NCI-H1436 (cell line): ENCODE measurements around the gene CLIC5.
"Not testable (repeated sequence)": the region's sequence is repeated elsewhere in the genome, so short reads cannot be mapped to it uniquely, and the experiment has no call there.

Experiments used
- DNase-seq: peaks from one replicate; lab custom pipeline; 2025; lab: John Stamatoyannopoulos, UW

The CLIC5 gene

GRCh38 chr6:45926423-45926822 is 89.2 kb downstream of the CLIC5 start:
- DNase-seq, result not testable (repeated sequence)

DNA sequence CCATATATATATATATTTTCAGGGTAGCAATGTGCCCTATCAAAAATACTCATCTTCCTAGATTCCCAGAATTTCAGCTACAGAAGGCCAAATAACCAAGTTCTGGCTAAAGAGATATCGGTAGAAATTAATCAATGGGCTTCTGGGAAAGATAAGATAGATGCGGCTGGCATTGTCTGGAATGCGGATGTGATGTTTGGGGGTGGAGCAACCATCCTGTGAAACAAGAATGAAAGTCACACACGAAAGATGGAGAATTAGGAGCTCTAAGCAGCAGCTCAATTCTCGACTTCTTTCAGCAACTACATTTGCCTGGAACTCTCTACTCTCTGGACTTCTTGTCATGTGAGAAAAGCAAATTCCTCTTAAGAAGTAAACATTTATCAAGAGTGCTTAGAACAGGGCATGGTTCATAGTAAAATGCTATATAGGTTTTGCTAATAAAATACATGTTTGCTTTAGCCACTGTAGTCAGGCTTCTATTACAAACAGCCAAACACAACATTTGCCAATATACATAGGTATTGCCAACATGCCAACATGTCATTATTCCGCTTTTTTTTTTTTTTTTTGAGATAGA is 90.8 kb downstream of the CLIC5 start:
- no peak for DNase-seq

GRCh38 chr6:45923831-45924391 is 91.7 kb downstream of the CLIC5 start:
- DNase-seq, result no peak

DNA sequence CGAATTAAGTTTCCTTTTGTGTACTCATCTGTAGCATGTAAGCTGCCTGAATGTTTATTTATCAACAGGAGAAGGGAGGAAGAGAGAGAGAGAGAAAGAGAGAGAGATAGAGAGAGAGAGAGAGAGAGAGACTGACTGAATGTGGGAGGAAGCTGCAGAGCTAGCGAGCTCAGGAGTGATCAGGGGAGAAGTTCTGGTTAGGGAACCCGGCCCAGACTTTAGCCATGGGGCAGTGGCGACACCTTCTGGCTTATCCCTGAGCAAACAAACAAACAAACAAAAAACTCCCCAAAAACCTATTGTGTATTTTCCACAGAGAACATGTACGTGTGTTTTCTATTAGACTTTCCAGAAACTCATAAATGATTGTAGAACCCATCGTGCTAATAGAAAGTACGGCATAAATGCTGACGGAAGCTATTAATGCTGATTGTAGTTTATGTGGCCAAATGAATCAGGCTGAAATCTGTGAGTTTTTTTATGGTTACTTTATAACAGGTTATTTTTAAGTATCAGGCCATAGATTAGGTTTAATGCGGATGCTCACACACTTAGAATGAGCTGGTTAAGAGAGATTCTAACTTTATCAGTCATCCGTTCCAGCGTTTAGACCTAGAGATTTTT is 92.8 kb downstream of the CLIC5 start:
- DNase-seq, result peak; percentile 65

DNA sequence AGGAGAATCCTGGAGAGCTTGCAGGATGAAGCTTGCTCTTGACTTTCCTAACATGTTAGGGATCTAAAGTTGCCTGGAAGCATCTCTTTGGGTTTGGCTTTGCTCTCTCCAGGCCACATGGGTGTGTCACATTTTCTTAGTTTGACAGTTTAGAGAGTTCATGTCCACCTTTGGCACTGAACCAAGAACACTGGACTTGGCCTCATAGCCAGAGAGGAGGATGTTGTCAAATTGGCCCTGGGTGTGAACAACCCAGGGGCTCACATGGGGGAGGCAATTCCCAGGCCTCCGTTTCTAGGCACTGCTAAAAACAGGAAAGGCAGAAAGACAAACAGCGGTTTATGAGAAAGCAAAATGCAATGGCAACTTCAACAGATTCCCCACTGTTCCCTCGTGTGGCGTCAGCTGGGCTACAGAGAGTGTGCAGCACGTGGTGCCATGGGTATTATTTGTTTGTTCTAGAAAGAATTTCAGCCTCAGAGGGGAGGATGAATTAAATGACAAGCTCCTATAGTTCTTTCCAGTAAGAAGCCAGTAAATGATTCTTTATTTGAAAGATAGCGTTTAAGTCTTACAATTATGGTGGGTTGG is 93.9 kb downstream of the CLIC5 start:
- no peak for DNase-seq

- DNase-seq, result no peak
Observed at GRCh38 chr6:45920819-45921511, 94.7 kb downstream of the CLIC5 start.

- no peak for DNase-seq
Observed at GRCh38 chr6:45917439-45917838, 98.2 kb downstream of the CLIC5 start.

GRCh38 chr6:45916692-45917091 is 99.0 kb downstream of the CLIC5 start:
- no peak for DNase-seq

- DNase-seq, result no peak
Observed at GRCh38 chr6:45915780-45916468, 99.7 kb downstream of the CLIC5 start.

DNA sequence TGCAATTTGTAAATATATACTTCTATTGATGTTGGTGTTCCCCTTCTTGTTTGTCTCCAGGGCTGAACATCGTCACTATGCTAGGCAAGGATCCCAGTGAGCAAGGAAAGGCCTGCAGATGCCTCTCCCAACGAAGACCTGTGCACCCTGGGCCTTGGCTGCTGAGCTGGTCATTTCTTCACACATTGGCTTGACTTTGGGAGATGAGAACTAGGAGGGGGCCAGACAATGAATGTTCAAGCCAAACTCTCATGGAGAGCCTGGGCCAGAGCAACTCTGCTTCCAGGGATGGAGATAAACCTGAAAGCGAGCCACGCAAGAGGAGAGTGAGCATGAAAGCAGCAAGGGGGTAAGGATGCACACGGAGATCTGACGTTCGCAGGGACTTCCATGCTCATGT is 104.0 kb downstream of the CLIC5 start:
- DNase-seq, result no peak

DNA sequence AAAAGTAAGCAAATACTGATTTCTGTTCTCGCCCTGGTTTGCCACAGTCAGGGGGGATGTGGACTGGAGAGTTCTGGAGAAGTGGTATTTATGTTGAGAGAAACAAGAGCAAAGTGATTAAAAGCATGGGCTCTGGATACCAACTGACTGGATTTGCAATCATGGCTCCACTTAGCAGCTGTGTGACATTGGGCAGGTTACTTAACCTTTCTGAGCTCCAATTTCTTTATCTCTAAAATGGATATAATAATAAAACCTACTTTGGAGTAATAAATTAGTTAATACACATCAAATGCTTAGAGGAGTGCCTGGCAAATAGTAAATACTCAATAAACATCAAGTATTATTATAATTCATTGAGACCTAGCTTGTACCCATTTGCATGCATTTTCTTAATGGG is 111.7 kb downstream of the CLIC5 start:
- DNase-seq, result no peak

- no peak for DNase-seq
Observed at GRCh38 chr6:45902984-45903383, 112.7 kb downstream of the CLIC5 start.

- no peak for DNase-seq
Observed at GRCh38 chr6:45901767-45902650, 113.7 kb downstream of the CLIC5 start.

DNA sequence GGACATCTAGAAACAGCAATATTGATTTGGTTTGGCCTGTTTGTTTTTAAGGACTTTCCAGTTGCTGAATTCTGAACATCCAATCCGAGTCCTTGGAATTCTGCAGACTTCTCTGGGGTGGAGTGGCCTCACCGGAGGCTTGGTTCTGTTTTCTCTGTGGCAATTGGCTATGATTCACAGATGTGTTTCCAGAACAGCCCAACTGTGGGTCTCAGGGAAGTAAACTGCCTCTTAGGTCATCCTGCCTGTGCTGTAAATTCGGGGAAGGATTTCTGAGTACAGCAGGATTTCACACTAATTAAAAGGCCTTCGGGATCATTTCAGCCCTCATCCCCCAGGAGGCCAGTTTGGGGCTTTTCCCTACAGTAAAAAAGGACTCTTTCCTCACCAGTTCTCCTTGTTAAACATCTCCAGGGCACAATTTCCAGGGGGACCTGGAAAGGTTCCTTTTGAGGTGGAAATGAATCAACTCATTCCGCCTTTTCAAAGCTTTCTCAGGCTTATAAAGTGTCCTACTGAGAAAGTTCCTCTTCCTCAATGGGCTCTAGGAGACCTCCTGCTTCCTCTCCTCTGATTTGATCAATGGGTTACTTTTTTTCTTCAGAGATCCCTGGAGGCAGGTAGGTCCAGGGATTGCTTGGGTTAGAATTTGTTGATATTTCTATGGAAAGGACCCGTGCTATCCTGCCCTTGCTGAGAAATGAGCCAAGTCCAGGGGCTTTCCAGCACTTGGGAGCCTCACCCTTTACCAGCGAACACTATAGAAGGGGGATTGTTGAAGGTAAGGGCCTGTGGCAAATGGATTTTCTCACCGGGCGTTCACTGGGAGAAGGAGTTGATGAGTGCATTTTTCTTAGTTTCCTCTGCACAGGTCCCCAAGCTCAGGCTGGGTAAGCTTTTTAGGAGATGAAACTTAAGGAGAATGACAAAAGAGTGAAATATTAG is 114.6 kb downstream of the CLIC5 start:
- no peak for DNase-seq

- DNase-seq, result no peak
Observed at GRCh38 chr6:45899683-45899946, 116.0 kb downstream of the CLIC5 start.

- no peak for DNase-seq
Observed at GRCh38 chr6:45898941-45899682, 116.5 kb downstream of the CLIC5 start.

DNA sequence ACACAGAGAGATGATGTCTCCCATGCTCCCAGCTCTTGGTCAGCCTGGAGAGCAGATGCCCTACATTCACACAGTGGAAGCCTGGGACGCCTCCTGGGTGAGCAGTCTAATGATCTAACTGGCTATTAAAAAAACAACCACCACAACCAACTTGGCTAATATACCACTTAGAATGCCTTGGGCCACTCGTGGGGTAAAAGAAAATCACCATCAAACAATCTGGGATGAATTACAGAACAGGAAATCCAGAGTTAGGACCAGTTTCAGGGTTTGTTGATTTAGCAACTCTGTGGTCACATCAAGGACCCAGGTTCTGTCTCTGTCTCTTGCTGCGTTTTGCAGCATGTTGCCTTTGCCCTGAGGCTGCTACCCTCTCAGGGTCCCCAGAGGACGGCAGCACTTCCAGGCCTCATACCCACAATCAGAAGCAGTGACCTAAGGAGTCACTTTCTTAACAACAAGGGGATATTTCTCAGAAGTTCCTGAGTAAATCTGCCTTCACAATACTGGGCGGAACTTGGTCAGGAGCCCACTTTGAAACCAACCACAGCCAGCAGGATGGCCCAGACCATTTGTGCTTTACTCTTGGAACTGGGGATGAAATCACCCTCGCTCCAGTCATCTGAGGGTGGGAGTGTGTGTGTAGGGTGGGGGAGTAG is 118.7 kb downstream of the CLIC5 start:
- no peak for DNase-seq

DNA sequence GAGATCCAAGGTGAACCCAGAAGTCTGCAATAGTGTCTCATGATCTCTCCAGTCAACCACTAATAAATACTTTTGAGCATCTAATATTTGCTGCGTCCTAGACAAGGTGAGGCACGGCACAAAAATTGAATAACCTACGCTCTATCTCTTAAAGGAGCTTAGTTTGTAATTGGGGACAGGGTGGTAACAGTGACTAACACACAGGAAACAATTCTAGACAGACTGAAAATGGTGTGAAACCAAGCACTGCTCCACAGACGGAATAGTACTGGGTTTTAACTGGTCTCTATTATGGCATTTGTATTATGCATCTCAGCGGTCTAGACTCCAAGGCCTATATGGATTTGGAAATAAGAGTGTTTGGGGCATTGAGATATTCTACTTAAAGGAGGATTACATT is 120.1 kb downstream of the CLIC5 start:
- DNase-seq, result no peak

DNA sequence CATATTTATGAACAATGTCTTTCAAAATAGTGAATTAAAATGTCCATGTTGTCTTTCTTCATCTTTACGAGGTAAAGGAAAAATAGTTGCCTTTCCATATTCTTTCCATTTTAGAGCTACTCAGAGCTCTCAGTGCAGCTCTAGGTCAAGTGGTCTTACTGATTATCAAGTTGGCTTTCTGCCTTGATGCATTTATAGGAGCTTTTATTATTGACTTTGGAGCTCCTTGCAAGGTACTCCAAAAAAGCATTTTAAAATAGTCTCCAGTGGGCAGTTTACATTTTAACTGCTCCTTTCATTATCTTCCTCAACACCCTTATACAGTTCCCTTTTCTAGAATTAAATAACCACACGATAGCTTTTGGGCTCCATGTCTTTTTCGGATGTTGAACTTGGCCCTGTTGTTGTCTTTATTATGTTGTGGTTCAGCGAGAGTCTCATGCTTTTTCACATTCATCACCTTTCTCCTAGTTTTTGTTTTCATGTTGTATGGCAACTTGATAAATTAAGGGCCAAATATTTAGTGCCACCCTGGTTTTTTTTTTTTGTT is 122.9 kb downstream of the CLIC5 start:
- no peak for DNase-seq
